Psoas muscle (tissue), 8 donors: ENCODE measurements around the gene COL5A1. TPM values are rescaled to one million over a fixed set of nuclear protein-coding genes. Genes with fewer than 3 reads are reported as not detected.
A peak's percentile ranks its signal among the peaks of the same experiment; 100 is the strongest.

ENCODE experiments used
- ATAC-seq, 4 donors: fragments of 200-7000 bp; cut with Tn5 transposase; one replicate each; pipeline ENCODE4 v1.9.1; 2020; ENCODE audit warnings: moderate library complexity in 3 of 4, mild to moderate bottlenecking in 2 of 4
- DNase-seq, 2 donors: peaks; one replicate each; pipeline ENCODE4 v3.0.0-alpha.2; 2020
- H3K27ac ChIP-seq: fragments of 200-600 bp; one replicate; pipeline ENCODE4 v1.8.0; 2022
- H3K27me3 ChIP-seq, 3 donors: fragments of 200-600 bp in 1 of 3; one replicate each; pipeline versions ENCODE4 v1.6.1 to v1.8.0; 2013 to 2022; ENCODE audit warnings: low read length in 2 of 3, mild to moderate bottlenecking in 2 of 3, moderate library complexity in 1 of 3; ENCODE audit not compliant: insufficient read depth in 3 of 3
- H3K36me3 ChIP-seq, 2 donors: fragments of 200-600 bp in 1 of 2; one replicate each; pipeline versions ENCODE4 v1.6.1 to v1.8.0; 2013 to 2022; ENCODE audit warnings: low read depth in 1 of 2, mild to moderate bottlenecking in 1 of 2, moderate library complexity in 1 of 2; ENCODE audit not compliant: insufficient read depth in 1 of 2
- H3K4me1 ChIP-seq: fragments of 200-600 bp; one replicate; pipeline ENCODE4 v1.8.0; 2022
- H3K4me3 ChIP-seq: fragments of 200-600 bp; one replicate; pipeline ENCODE4 v1.8.0; 2022; ENCODE audit warnings: mild to moderate bottlenecking
- H3K9me3 ChIP-seq: fragments of 200-600 bp; one replicate; pipeline ENCODE4 v1.8.0; 2022
- CTCF ChIP-seq: fragments of 200-600 bp; IDR thresholded peaks from one replicate; pipeline ENCODE4 v1.8.0; 2022; ENCODE audit warnings: antibody characterized with exemption
- WGBS, 3 donors: extraction: QIAGEN DNeasy Blood & Tissue Kit; methylation state at CpG; one replicate each; pipeline versions ENCODE4 v1.1.6 to v1.1.7; 2013; 5-methylcytosine and 5-hydroxymethylcytosine counted together
- intact Hi-C, 2 donors: fragments of 100-400 bp; cut with DNase I; formaldehyde crosslinking; loops; one replicate each; pipeline versions ENCODE4 v1.11.0 to v1.14.2; 2022
- polyA plus RNA-seq, 3 donors: library from polyadenylated mRNA; stranded (reverse); fragments of 200-250 nt; gene quantifications; one replicate each; pipeline ENCODE4 v1.2.3, GENCODE V29; 2013
- total RNA-seq, 4 donors: library from RNA; stranded (reverse); fragmentation: NEBNext Ultra II Directional in 2 of 4; extraction: Animal tissue kit (Norgen Biotek cat#: 25700) in 2 of 4; gene quantifications; one replicate each; pipeline versions ENCODE4 v1.2.1 to v1.2.4, GENCODE V29; 2021 to 2023
- donor health status: healthy with polysubstance abuse.
- donor health status: DM: no; HTN: no; CAD: no; lungs with moderate emphysema.
- donor health status: Bipolar disorder and iron deficiency.
- donor health status: healthy.
- donor health status: DM: yes; HTN: yes; CAD: no.
- donor health status: DM: no; HTN: no; CAD: no.
- donor health status: DM: no; HTN: no; CAD: no.
- donor health status: DM: yes; HTN: yes; CAD: no.

COL5A1 gene
- total and polyA plus RNA-seq, 7 donors: 1.7 to 11.3 (median 3.4) TPM

GRCh38 chr9:134785325-134786108 lies 143.9 kb downstream of the COL5A1 start:
- TF ChIP-seq CTCF: no peak
- Histone ChIP-seq H3K27ac (no peak overlapping the region), H3K36me3 (no peaks in the 10 kb centered on the region), H3K4me1 (no peaks in the 10 kb centered on the region), H3K4me3 (no peak overlapping the region), H3K9me3 (no peaks in the 10 kb centered on the region), H3K27me3 (peaks cover 0 to 23% (median 13%) of the 10 kb centered on the region in 3 donors)
- 61 to 63% (median 62%) methylated on average over 23 of the region's 23 CpGs for WGBS, 3 donors
- ATAC-seq (peak in 3 of 4 donors; percentile 36 to 61 (median 41)), DNase-seq (peak; percentile 45 to 73)
- intact Hi-C loops: loop anchor here in 1 of 2 donors (10.0 kb wide), 1 partner anchor 199 kb away; no protein-coding TSS in a partner anchor

- H3K4me3 ChIP-seq: no peak overlapping the region
- no peaks in the 10 kb centered on the region for H3K36me3 ChIP-seq
- H3K27me3 ChIP-seq: peaks cover 0 to 23% (median 7%) of the 10 kb centered on the region in 3 donors
- 72 to 91% (median 86%) methylated on average over 7 to 8 of the region's 8 CpGs for WGBS, 3 donors
- no peak overlapping the region for H3K27ac ChIP-seq
- DNase-seq (no peak), ATAC-seq (no peak)
- H3K9me3 ChIP-seq: no peaks in the 10 kb centered on the region
- TF ChIP-seq CTCF: no peak
- H3K4me1 ChIP-seq: no peaks in the 10 kb centered on the region
- intact Hi-C loops: loop anchor here in 1 of 2 donors (10.0 kb wide), 1 partner anchor 197 kb away; no protein-coding TSS in a partner anchor
These were observed 146.3 kb downstream of the COL5A1 start for GRCh38 chr9:134787601-134788531.

GRCh38 chr9:134789168-134789567 lies 147.6 kb downstream of the COL5A1 start:
- ATAC-seq (no peak), DNase-seq (no peak)
- Histone ChIP-seq H3K27ac (no peak overlapping the region), H3K9me3 (no peaks in the 10 kb centered on the region), H3K4me3 (no peak overlapping the region), H3K27me3 (peaks cover 0 to 23% (median 8%) of the 10 kb centered on the region in 3 donors), H3K36me3 (no peaks in the 10 kb centered on the region), H3K4me1 (no peaks in the 10 kb centered on the region)
- no peak for TF ChIP-seq CTCF
- WGBS, 3 donors: 74 to 80% (median 77%) methylated on average over 8 of the region's 8 CpGs
- intact Hi-C loops: loop anchor here in 1 of 2 donors (10.0 kb wide), 1 partner anchor 196 kb away; no protein-coding TSS in a partner anchor

DNA sequence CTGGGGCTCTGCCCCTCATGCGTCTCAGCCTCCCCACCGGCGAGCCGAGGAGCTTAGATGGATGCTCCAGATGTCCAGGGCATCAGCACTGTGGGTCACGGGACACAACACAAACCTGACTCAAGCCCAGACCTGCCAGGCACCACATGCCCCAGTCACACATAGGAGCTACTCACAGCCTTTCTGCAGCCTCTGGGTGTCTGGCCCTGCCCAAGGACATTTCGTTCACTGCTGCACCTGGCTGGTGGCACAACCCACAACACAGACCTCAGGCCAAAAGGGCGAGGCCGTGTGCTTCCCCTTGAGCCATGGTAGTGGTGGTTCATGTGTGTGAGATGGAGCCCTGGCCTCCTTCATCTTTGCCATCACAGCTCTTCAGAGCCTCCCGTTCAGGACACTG lies 149.4 kb downstream of the COL5A1 start:
- Histone ChIP-seq H3K27me3 (peaks cover 0 to 18% (median 6%) of the 10 kb centered on the region in 3 donors), H3K27ac (no peak overlapping the region), H3K36me3 (no peaks in the 10 kb centered on the region), H3K4me3 (no peak overlapping the region), H3K4me1 (no peaks in the 10 kb centered on the region), H3K9me3 (no peaks in the 10 kb centered on the region)
- TF ChIP-seq CTCF: no peak
- DNase-seq (no peak), ATAC-seq (no peak)
- intact Hi-C loops: no loop called here
- WGBS, 3 donors: 81 to 90% (median 86%) methylated on average over 9 of the region's 9 CpGs
